GM12875 (cell line): ENCODE results near the gene POU6F2.

Experiments
- H3K4me3 ChIP-seq: one replicate; pipeline ENCODE4 v1.5.1; 2011; ENCODE audit warnings: low read depth, low read length, control low read depth
- CTCF ChIP-seq: IDR thresholded peaks from 2 replicates; pipeline ENCODE4 v1.5.1; 2011; ENCODE audit warnings: low read depth, mild to moderate bottlenecking, control low read depth, inconsistent platforms, low read length, moderate library complexity, borderline replicate concordance; ENCODE audit not compliant: insufficient read depth

Gene POU6F2

DNA sequence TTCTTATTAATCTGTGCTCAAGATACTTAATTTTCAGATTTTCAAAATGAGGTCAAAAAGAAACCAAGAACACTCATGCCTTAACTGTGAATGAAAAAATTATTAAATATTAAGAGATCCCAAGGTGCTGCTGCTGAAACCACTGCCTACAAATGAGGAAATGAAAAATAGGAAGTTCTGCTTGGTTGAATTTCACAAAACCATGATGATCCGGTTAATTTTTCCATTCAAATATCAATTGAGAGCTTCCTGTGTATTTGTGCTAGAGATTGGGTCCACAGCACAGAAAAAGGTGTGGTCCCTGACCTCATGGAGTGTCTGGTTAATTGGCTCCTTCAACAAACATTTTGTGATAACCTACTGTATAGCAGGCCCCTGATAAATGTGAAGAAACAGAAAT lies 455.8 kb downstream of the POU6F2 start:
- H3K4me3 ChIP-seq, result no peak overlapping the region
- TF ChIP-seq CTCF, result no peak

- no peak for TF ChIP-seq CTCF
Observed at GRCh38 chr7:39434012-39434411, 456.3 kb downstream of the POU6F2 start.

GRCh38 chr7:39446546-39446945 lies 468.8 kb downstream of the POU6F2 start:
- H3K4me3 ChIP-seq, result no peak overlapping the region
- no peak for TF ChIP-seq CTCF

More at GRCh38 chr7:39434012-39434411, 456.3 kb downstream of the POU6F2 start:
- no peak overlapping the region for H3K4me3 ChIP-seq

DNA sequence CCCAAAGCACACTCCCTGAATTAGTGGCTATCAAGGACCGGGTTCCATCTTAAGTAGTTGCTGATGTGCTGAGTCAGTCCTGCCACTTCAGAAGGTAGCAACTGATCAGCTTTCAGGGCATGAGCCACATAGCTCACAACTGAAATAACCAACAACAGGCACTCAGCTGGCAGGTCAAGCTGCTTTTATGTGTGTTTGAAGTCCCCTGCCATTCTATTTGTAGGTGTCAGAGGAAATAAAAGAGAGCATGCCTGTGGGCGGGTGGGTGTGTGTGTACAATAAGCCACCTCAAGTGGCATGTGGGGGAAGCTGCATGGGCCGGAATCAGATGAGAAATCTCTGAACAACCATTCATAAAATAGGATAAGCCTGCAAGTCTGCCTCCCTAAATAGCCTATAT lies 474.2 kb downstream of the POU6F2 start:
- no peak overlapping the region for H3K4me3 ChIP-seq
- no peak for TF ChIP-seq CTCF

DNA sequence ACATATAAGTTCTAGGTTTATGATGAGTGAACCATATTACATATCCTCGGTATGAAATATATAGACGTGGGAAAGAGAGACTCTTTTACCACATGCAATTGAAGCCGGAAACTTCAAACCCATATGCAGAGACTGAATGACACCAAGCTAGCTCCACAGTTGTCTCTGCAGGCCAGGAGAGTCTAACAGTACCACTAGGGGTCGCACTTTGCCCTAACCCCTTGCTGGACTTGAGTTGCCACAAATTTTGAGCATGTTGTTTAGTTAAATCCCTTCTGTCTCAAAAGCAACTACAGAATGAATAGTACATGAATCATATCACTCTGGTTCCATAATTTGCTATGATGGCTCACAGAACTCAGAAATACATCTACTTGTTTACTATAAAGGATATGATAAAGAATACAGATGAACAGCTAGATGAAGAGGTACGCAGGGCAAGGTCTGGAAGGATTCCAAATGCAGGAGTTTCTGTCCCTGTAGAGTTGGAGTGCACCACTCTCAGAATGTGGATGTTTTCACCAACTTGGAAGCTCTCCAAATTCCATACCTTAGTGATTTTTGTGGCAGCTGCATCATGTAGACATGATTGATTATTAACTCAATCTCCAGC lies 476.1 kb downstream of the POU6F2 start:
- no peak overlapping the region for H3K4me3 ChIP-seq
- TF ChIP-seq CTCF, result peak; percentile 86

GRCh38 chr7:39458061-39458745 lies 480.5 kb downstream of the POU6F2 start:
- no peak overlapping the region for H3K4me3 ChIP-seq
- no peak for TF ChIP-seq CTCF

DNA sequence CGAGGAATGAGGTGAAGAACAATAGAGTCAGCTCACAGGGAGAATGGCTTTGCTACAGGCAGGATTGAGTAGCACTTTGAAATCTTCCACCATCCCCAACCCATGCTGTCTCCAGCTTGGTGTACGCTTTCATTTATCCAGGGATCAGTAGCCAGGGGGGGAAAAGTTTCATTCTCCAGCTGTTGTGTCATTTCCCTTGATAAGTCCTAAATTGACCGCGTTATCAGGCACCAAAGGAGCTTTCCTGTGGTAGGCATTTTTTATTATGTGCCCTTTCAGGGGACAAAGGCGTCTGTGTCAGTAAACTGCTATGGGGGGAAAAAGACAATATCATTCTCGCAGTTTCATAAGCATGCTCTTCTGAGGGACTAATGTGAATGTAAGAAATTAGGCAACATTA lies 481.9 kb downstream of the POU6F2 start:
- no peak overlapping the region for H3K4me3 ChIP-seq
- no peak for TF ChIP-seq CTCF
